GM23338 (cell line): ENCODE results near the gene ADGRG2.

Experiments used
- EZH2 ChIP-seq: fragments of 200-600 bp; sonication (generic); IDR thresholded peaks from one replicate; pipeline ENCODE4 v1.8.0; 2017; ENCODE audit warnings: antibody characterized with exemption, mild to moderate bottlenecking, low read depth; ENCODE audit not compliant: unreplicated experiment
- EZH2phosphoT487 ChIP-seq: fragments of 200-600 bp; sonication (generic); IDR thresholded peaks from one replicate; pipeline ENCODE4 v1.8.1; 2018; ENCODE audit warnings: antibody characterized with exemption; ENCODE audit not compliant: unreplicated experiment
- NANOG ChIP-seq: IDR thresholded peaks from 2 replicates; pipeline ENCODE4 v1.6.1; 2016; ENCODE audit warnings: antibody characterized with exemption, borderline replicate concordance
- POLR2AphosphoS5 ChIP-seq: IDR thresholded peaks from 2 replicates; pipeline ENCODE4 v1.6.1; 2016; ENCODE audit warnings: antibody characterized with exemption, low read depth
- TF ChIP-seq, protein P1 (sequence below), 2 experiments: fragments of 200-600 bp in 1 of 2; sonication (generic) in 1 of 2; conservative IDR thresholded peaks; 2 replicates each; pipeline versions ENCODE4 v1.5.1 to v1.6.1; 2016 to 2017; ENCODE audit warnings: antibody characterized with exemption in 2 of 2, low read depth in 2 of 2, mild to moderate bottlenecking in 2 of 2, moderate library complexity in 1 of 2
- TF ChIP-seq, protein P2 (sequence below): IDR thresholded peaks from 2 replicates; pipeline ENCODE4 v1.6.1; 2016; ENCODE audit warnings: antibody characterized with exemption

DNA sequence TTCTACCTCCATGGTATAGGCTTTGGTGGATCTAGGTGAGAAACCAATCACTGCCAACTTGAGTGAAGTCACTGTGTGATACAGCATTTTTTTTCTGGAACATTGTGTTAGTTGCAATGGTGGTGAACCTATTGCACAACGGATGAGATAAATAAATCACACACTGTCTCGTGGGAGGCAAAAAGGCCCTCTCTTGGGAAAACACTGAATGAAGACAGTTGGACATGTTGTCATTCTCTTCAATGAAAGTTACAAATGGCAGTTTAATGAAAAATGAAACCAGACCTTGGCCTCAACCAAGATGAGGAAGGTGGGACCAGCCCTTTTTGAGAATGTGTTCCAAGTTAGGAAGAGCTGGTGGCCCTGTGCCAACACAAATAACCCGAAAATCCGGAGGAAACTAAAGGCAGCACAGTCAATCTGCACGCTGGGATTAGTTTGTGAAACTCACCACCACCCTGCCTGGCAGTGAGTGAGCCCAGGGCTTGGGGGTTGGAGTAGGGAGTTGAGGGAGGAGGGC lies 5.4 kb upstream of the ADGRG2 start:
- TF ChIP-seq, protein P1, sequence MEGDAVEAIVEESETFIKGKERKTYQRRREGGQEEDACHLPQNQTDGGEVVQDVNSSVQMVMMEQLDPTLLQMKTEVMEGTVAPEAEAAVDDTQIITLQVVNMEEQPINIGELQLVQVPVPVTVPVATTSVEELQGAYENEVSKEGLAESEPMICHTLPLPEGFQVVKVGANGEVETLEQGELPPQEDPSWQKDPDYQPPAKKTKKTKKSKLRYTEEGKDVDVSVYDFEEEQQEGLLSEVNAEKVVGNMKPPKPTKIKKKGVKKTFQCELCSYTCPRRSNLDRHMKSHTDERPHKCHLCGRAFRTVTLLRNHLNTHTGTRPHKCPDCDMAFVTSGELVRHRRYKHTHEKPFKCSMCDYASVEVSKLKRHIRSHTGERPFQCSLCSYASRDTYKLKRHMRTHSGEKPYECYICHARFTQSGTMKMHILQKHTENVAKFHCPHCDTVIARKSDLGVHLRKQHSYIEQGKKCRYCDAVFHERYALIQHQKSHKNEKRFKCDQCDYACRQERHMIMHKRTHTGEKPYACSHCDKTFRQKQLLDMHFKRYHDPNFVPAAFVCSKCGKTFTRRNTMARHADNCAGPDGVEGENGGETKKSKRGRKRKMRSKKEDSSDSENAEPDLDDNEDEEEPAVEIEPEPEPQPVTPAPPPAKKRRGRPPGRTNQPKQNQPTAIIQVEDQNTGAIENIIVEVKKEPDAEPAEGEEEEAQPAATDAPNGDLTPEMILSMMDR (conservative IDR thresholded peaks at IDR 0.05; ENCODE audit: low read depth in 2 of 2) = no peak
- TF ChIP-seq EZH2phosphoT487 (no peak), POLR2AphosphoS5 (no peak), NANOG (no peak), EZH2 (no peak)
- TF ChIP-seq, protein P2, sequence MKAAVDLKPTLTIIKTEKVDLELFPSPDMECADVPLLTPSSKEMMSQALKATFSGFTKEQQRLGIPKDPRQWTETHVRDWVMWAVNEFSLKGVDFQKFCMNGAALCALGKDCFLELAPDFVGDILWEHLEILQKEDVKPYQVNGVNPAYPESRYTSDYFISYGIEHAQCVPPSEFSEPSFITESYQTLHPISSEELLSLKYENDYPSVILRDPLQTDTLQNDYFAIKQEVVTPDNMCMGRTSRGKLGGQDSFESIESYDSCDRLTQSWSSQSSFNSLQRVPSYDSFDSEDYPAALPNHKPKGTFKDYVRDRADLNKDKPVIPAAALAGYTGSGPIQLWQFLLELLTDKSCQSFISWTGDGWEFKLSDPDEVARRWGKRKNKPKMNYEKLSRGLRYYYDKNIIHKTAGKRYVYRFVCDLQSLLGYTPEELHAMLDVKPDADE = no peak
